Stimulated activated CD4-positive, alpha-beta T cell treated with anti-CD3 and anti-CD28 coated beads, Interleukin-15, amount 100 ng/mL, for 48 hours (primary cell): Measurements from ENCODE around the gene ARG2.

Source experiments
- DNase-seq, 2 donors: peaks; one replicate each; pipeline ENCODE4 v3.0.0-alpha.2; 2020; ENCODE audit warnings: low read depth in 2 of 2

Gene ARG2

DNA sequence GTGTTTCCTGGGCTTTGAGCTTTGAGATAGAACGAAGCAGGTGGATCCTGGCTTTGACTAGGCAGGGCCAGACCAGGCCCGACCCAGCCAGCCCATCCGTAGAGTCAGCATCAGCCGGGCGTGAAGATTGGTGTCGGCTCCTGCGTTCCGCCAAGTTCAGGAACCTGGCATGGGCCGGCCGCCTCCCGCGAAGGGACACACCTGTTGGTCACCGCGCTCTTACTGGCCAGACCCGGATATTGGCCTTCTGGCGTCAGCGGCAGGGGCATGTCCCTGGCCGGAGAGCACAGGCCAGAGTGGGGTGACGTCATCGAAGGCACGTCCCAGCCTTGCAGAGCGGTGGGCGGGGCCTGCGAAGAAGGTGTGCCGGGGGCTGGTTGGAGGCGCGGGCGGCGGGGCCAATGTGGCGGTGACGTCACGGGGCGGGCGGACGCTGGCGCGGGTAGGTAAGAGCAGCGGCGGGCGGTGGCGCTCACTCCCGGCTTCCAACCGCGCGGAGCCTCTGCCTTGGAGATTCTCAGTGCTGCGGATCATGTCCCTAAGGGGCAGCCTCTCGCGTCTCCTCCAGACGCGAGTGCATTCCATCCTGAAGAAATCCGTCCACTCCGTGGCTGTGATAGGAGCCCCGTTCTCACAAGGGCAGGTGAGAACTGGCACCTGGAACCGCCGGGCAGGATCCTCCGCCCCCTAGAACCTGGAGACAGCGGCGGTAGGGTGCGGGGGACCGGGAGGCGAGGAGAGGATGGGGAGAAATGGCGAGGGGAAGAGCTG, at the start of gene ARG2:
Gene ARG2, plus strand, starts transcription at position 475 of the 771 bp plus-strand sequence. Its CDS starts 58 bp downstream, at position 533.
- peak; percentile 93 to 98 for DNase-seq

DNA sequence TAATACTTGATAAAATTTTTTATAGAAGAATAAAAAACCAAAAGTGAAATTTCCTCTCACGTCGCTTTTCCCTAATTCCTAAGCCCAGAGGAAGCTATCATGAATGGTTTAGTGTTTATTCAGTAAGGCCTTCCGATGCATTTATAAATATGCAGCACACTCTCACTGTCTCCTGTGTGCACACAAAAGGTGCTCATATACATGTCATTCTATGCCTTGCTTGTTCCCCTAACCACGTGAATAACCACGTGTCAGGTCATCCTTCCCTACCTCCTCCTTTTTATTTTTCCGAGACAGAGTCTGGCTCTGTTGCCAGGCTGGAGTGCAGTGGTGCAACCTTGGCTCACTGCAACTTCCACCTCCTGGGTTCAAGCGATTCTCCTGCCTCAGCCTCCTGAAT, 49.3 kb upstream of the ARG2 start:
- no peak for DNase-seq

DNA sequence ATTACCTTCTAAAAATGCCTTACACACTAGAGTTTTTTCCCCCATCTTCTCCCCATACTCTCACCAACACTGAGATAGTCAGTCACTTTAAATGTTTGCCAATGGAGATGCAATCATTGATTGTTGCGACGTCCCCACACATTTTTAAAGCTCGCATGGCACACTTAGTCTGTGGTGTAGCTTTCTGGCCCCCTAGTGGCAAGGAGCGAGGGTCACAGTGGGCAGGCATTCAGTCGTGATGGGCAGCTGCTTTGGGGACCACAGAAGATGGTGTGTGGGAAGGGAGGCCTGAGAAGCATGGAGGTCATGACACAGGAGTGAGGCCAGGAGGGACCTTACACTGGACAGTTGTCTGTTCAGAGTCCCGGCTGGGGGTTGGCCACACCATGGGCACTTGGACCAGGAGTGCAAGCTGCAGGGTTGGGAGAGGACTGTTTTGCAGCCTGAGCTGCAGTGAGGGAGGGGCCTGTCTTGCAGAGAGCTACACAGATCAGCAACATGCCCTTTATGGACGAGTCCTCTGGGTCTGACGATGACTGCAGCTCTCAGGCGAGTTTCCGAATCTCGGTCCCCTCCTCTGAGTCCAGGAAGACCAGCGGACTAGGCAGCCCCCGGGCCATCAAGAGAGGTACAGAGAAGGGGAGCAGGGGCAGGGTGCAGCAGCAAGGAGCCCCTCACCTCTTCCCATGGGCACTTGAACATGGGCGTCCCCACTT, 48.3 kb upstream of the ARG2 start:
- DNase-seq: peak; percentile 39 to 59

DNA sequence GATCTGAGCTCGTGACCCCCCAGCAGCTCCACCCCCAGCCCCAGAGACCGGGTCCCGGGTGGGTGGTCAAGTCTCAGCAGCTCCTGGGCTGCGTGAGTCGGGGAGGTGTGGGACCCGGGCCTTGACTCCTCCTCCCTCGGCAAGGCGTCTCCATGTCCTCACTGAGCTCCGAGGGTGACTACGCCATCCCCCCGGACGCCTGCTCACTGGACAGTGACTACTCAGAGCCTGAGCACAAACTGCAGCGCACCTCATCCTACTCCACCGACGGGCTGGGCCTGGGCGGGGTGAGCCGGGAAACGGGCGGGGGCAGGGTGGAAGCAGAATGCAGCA, 47.8 kb upstream of the ARG2 start:
- DNase-seq: no peak

DNA sequence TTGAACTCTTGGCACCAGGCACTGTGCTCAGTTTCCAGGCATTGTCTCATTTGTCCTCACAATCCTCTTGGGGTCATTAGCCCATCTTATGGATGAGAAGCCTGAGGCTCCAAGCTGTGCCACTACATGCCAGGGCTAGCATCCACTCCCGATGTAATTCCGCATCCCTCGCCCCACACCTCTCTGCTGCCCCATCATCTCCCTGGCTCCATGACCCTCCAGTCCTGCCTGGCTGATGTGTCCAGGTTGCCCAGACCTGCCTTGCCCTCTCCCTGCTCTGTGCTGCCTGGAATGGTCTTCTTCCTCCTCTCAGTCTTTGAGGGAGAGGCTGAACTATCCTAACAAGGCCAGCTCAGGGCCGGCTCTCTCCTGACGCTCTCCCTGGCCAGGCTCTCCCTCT, 47.1 kb upstream of the ARG2 start:
- DNase-seq: no peak

DNA sequence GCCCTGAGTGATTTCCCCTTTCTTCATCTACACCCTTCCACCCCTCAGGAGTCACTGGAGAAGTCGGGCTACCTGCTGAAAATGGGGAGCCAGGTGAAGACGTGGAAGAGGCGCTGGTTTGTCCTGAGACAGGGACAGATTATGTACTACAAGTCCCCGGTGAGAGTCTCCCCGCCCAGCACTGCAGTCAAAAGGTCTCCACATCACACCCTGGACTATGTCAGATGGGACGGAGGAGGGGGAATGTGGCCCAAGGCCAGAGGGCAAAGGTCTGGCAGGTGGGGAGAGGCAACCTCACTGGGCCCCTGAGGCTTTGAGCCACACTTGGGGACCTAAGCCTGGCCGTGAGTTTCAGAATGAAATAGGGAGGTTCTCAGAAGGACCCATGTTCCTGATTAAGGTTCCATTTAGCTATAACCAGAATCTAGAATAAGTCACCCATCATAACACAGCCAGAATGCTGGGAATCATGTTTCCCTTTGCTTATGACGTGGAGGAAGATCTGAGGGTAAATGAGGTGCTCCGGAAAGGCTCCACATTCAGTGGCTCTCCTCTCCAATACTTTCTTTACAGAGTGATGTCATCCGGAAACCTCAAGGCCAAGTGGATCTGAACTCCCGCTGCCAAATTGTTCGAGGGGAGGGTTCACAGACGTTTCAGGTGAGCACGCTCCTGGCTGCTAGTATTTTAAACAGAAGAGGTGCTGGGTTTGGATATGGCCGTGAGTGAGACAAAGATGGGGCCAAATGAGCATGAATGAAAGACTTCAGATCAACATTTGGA, 46.3 kb upstream of the ARG2 start:
- no peak for DNase-seq

DNA sequence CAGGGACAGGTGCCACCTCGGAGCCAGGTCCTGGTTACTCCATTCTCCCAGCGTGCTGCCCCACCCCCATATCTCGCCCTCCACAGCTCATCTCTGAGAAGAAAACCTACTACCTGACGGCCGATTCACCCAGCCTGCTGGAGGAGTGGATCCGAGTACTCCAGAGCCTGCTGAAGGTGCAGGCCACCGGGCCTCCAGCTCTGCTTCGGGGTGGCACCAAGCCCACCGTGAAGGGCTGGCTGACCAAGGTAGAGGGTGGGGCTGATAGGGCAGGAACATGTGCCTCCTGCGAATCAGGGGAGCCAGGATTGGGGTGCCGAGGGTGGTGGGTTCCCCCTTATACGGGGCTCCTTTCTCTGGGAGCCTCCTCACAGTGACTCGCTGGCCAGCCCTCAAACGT, 45.6 kb upstream of the ARG2 start:
- no peak for DNase-seq

DNA sequence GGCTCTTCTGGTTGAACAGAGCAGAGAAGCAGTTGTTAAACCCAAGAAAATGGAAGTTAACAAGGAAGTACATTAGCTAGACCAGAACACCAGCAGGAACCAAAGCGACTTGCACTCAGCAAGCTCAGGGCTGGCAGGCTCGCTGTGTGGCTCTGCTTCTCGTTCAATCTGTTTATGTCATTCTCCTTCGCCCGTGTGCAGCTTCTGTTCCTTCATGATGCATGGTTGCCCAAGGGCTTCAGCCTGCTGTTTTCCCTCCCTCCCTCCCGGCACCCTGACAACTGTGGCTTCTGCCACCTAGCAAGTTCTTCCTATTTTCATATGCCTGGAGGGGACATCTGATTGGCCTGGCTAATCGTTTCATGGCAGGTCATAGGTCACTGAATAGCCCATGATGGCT, 44.9 kb upstream of the ARG2 start:
- DNase-seq: no peak

DNA sequence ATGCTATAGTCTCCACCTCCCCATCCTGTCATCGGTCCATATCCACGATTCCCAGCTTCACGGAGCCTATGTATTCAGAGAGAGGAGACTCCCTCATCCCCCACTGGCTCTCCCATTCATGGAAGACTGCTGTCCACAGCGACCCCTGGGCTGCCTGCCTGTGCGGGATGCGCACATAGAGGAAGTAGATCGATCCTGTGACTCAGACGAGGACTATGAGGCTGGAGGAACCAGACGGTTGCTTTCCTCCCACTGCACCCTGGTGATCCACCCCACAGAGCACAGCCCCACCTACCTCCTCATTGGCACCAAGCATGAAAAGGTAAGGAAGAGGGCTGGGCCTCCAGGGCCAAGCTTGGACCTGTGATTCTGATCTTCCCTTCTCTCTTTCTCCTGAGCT, 44.0 kb upstream of the ARG2 start:
- DNase-seq: no peak

DNA sequence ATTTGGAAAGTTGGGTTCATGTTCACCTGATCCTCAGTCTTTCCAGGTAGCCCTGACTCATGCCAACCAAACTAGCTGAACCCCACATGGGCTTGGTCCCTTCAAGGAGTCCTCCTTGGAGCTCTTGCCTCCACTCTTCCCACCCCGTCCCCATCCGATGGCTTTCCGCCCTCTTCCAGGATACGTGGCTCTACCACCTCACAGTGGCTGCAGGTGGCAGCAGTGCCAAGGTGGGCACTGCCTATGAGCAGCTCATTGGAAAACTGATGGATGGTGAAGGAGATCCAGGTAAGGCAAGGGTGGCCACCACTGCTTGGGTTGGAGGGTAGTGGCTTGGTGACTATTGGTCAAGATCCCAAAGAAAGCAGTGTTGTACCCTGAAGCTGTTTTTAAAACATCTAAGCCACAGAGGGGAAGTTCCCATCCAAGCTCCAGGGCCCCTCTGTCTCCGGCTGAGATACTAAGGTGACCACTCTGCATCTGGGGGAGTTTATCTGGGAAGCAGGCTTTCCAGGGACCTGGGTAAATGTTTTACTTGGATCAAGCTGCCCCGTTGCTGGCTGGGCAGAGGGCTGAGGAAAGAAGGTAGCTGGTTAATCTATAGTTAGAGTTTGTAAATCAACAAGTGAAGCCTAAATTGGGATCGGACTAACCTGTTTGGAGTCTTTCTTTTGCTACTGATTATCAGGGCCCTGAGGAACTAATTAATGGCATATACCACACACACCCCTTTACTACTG, 43.3 kb upstream of the ARG2 start:
- no peak for DNase-seq

DNA sequence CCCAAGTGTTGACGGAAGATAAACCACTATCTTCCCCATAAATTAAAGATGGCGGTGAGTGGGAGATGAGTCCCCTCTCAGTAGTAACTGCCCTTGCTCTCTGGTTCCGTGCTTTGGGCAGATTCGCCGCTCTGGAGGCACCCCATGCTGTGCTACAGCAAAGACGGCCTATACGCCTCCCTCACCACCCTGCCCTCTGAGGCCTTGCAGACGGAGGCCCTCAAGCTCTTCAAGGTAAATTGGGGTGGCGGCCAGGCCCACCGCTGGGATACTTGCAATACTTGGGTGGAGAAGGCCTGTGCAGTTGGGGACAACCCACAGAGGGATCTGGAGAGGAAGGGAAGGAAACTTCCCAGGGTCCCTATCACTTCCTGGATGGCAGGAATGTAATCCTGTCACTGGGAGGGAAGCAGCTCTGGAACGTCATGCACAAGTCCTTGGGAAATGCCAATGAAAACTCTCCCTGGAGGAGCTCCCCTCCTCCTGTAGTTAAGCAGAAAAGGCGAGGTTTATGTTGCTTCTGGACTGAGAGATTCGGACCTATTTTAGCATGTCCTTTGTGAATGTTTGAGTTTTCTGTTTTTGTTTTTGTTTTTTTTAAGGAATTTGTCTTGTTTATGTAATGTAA, 42.4 kb upstream of the ARG2 start:
- DNase-seq: no peak

DNA sequence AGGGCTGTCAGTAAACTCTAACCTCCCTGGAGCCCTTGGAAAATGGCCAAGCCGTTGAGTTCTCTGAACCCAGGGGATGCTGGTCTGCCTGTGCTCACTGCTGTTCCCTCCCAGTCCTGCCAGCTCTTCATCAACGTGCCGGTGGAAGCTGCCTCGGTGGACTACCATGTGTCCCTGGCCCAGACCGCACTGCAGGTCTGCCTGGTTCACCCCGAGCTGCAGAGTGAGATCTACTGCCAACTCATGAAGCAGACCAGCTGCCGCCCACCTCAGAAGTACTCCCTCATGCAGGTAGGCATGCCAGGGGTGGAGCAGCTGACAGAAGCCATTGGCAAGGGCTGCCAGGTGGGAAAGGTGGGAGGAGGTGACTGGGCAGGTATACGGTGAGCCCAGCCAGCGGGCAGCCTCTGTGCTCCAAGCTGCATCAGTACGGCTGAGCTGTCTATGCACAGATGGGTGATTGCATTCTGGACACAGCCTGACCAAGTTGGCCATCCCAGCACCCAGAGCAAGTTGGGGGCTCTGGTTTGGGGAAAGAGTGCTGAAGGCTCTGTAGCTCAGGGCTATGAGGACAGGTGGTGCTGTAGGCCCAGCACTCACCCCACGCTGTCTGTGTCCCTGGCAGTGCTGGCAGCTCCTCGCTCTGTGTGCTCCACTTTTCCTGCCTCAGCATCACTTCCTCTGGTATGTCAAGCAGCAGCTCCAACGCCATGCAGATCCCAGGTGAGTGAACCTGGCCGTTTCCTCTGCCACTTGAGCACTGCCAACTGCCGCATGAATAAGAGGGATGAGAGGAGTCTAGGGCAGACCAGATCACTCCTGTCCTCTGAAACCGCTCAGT, 41.6 kb upstream of the ARG2 start:
- DNase-seq: no peak

DNA sequence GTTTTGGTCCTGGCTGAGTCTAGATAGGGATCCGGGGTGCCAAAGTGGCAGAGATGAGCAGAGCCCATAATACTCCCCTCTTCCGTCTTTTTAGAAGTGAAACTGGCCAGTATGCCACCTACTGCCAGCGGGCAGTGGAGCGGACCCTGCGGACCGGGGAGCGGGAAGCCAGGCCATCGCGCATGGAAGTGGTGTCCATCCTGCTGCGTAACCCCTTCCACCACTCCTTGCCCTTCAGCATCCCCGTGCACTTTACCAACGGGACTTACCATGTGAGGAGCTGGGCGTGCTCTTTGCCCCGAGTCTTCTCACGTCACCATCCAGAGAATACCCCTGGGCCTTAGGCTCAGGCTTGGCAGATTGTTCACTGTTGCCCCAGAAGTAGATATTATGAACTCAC, 40.7 kb upstream of the ARG2 start:
- no peak for DNase-seq

DNA sequence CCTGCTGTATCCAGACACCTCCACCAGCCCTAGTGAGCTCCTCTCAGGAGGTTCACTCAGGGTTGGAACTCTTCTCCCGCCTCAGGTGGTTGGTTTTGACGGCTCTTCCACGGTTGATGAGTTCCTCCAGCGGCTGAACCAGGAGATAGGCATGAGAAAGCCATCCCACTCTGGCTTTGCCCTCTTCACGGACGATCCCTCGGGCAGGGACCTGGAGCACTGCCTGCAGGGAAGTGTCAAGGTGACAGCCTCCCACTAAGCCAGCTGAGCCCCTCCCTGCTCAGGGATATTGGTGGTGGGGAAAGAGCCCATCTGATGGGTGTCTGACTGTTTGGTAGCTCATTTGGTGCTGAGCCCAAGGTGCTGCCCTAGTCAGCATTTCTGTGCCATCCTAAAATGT, 40.1 kb upstream of the ARG2 start:
- DNase-seq: no peak

DNA sequence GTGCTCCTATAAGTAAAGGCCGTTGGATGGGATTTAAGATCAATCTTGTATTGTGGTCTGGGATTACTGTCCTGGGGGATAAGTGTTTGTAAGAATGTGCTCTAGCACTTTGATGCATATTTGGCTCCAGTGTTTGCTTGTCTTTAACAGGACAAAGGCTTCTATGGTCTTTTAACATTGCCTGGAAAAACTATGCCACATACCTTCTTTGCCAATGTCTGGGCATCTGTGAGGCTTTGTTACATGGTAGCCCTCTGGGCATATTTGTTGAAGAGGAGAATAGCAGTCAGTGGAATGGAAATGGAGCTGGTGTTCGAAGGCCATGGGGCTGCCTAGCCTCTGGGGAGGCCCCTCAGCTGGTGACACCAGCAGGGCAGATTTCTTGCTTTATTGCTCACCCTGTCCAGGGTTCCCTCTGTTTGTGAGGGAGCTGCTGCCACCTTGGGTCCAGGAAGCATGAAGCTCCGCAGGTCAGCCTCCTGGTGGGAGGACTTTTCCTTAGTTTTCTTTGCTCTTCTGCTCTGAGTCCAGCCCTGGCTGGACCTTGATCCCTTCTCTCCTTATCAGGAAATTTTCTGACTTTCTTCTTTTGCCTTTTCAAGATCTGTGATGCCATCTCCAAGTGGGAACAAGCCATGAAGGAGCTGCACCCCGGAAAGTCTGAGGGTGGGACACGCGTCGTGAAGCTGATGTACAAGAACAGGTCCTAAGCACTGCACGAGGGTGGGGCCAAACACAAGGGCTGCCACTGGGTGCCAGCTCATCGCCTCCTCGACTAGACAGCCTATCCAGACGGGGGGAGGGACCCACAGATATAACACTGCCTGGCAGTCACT, 39.2 kb upstream of the ARG2 start:
- DNase-seq: no peak

DNA sequence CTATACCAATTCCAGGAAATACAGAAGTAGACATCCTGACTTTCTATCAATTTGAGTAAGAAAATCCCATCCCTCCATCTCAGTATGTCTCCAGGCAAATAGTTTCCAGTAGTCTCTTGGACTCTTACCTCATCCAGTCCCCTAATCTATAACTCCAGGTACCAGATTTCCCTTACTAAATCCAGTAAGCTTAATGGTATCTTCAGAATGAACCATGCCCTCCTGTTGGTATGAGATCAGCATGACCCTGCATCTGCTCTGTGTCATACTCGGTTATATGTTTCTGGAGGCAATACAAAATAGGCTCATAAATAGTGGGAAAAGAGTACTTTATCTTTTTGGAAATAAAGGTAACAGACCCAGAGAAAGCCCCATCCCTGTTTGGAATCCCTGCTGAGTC, 38.1 kb upstream of the ARG2 start:
- DNase-seq: no peak

DNA sequence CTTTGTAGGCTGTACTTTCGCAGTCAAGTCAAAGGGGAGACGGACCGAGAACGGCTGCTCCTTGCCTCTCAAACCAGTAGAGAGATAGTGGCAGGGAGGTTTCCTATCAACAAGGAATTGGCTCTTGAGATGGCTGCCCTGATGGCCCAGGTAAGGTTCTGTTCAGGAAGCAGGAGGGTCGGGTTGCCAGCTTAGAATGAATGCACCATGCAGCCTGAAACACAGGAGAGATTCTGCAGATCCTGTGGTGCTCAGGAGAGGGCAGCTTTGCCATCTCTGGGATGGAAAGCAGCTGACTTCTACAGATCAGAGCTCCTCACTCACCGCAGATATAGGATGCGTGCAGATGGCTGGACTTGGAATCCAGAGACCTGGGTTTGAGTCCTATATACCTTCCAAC, 37.7 kb upstream of the ARG2 start:
- DNase-seq: no peak

DNA sequence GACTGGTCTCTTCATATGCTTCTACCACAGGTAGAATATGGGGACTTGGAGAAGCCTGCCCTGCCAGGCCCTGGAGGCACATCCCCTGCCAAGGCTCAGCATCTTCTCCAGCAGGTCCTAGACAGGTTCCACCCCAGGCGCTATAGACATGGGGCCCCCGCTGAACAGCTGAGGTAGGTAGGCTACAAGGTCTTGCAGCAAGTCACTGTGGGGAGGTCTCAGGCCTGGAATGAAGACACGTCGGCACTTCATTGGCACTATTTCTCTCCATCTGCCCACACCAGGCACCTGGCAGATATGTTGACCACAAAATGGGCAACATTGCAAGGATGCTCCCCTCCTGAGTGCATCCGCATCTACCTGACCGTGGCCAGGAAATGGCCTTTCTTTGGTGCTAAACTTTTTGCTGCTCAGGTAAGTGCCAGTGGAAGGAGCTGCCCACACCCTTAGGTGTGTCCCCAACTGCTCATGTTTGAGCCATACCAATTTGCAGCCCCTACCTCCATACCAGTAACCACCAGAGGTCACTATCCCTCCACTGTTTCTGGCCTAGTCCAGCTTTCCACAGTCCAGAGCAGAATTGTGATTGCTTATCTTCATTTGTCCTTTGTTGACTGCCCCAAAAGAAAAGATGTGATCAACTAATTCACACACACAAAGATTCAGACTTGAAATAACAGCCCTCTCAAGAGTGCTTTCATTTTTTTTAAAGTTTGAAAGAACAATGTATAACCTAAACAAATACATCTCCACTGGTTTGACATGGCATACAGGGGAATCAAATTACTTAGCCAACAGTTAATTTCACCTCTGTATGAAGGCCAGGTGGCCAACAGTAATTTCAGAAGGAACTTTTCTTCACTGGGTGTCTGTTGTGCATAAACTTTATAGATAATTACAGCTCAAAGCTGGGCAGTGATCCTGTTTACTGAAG, 35.7 kb upstream of the ARG2 start:
- DNase-seq: no peak

DNA sequence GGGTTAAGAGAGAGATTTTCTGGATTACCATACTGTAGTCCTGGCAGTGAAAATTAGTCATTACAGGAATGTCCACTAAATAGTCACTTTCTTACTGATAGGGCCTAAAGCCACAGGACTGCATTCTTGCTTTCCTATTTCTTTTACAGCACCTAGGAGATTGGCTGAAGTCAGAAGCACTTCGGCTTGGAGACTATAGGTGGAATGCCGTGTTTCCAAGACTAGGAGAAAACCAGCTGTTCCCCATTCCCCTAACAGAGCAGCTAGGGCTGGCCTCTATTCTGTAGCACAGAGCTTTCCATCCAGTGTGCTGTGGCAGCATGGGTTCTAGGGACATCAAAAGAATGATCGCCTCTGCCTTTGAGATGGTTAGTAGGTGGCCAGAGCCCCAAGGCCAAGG, 34.7 kb upstream of the ARG2 start:
- no peak for DNase-seq
